HG03175 (cell line): ENCODE results near the gene TNRC6A.
"Not testable (repeated sequence)": the region's sequence is repeated elsewhere in the genome, so short reads cannot be mapped to it uniquely, and the experiment has no call there.

ENCODE experiments used
- ATAC-seq: cut with Tn5 transposase; IDR thresholded peaks from one replicate; pipeline ENCODE4 v1.9.1; 2021; ENCODE audit warnings: mild to moderate bottlenecking, moderate library complexity; ENCODE audit not compliant: unreplicated experiment

Gene TNRC6A

DNA sequence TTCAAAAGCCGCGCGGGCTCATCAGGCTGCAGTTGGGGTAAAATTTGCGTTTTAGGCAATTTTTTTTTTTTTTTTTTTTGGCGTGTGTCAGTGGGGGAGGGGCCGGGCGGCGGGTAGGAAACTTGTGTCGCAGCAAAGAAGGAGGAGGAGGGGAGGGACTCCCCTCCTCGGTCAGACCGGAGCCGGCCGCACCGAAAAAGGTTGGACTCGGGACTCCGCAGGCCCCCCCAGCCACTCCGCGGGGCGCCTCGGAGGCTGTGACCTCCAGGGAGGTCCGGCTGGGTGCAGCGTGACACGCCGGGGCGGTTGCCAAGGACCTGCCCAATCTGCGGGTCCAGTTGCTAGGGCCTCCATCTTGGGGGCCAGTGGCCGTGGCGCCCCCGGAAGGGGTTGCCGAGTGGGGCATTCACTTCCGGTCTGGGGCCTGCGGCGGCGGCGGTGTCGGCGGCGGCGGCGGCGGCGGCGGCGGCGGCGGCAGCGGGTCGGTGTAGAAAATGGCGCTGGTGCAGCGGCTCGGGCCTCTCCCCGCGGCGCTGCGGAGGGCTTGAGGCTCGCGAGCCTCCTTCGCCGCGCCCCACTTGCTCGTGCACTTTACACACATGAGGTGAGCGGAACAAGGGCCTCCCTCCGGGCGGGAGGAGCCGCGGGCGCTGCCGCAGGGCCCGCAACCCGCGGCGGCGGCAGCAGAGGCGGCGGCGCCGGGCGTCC is at the start of gene TNRC6A:
TSS of gene TNRC6A (plus strand) at position 409 of the 708 bp plus-strand sequence. CDS start at position 600, 191 bp downstream.
- peak; percentile 96 for ATAC-seq

DNA sequence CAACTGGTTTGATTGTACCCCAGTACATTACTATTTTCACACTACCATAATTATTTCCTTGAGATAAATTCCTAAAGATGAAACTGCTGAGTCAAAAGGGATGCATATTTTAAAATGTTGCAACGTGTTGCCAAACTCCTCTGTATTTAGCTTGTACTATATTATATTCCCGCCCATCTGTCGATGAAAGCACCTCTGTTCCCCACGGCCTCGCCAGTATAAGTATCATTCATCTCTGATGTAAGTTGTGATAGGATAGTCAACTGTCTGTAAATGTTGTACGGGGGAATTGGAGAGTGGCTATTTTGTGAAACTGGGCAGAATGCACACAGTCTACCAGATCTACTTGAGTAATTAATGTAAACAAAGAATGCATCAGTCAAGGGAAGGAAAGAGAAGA is 47.7 kb upstream of the TNRC6A start:
- ATAC-seq, result no peak

DNA sequence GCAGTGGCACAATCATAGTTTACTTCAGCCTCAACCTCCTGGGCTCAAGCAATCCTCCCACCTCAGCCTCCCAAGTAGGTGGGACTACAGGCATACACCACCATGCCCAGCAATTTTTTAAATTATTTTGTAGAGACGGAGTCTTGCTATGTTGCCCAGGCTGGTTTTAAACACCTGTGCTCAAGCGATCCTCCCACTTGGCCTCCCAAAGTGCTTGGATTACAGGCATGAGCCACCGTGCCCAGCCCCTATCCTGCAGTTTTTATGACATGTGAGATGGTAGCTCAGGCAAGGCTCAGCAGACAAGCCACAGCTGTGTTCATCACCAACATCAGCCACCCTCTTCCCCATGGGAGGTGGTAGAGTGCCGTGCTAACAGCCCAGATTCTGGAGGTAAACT is 46.2 kb upstream of the TNRC6A start:
- ATAC-seq, result no peak

DNA sequence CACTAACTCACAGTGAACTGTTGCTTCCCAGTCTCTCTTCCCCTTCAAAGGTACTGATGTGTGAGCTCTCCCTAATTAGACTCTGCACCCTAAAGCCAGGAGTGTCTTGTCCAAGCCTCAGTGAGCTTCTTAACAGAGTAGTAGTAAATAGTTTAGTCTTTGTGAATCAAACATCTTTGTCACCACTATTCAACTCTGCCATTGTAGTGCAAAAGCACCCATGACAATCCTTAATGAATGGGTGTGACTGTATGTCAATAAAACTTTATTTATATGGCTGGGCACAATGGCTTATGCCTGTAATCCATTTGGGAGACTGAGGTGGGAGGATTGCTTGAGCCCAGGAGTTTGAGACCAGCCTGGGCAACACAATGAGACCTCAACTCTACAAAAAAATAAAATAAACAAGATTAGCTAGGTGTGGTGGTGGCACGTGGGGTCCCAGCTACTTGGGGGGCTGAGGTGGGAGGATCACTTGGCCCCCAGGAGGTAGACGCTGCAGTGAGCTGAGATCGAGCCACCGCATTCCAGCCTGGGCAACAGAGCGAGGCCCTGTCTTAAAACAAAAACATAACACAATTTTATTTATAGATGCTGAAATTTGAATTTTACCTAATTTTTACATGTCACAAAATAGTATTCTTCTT is 45.5 kb upstream of the TNRC6A start:
- no peak for ATAC-seq

DNA sequence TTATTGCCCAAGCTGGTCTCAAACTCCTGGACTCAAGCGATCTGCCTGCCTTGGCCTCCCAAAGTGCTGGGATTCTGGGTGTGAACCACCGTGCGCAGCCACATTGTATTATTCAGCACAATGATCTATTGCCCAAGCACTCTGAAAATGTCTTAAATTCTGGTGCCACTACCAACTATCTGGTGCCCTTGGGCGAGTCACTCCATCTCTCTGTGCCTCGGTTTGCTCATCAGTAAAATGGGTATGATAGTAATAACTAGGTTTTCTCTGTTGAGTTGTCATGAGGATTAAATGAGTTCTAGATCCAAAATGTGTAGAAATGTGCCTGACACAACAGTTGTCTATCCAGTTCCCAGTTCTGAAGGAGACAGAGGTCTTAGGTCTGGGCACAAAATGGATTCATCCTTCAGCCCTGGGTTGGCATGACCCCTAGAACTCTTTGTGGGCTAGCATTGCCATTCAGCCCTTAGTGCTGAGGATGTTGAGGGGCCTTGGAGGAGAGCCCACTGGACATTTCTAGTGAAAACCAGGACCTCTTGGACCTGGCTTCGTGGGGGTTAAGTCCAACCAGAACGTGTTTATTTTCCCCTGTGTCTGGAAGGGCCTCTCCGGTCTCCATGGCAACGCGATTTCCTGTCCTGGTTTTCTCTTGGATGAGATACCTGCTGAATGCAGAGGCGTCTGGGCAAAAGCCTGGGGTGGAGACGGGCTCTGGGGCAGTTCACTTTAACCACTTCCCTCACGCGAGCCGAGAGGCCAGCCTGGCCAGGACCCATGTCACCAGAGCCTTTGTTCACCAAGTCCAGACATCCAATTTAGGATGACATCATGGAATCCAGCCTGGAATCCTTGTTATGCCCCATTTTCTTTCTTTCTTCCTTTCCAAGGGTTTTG is 43.7 kb upstream of the TNRC6A start:
- ATAC-seq, result no peak

DNA sequence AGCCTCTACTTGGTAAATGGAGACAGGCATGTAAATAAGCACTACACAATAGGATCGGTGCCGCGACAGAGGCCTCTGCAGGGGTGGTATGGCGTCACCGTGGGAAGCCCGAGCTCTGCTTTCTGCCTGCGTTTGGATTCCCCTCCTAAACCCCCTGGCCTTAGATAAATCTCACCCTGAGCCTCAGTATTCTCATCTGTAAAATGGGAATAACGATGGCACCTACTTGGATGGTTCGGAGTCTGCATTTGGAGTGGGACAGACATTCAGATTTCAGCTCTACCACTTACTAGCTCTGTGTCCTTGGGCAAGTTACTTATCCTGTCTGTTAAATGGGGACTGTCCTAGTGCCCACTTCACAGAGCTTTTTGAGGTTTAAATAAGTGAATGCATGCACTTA is 42.8 kb upstream of the TNRC6A start:
- ATAC-seq, result no peak

DNA sequence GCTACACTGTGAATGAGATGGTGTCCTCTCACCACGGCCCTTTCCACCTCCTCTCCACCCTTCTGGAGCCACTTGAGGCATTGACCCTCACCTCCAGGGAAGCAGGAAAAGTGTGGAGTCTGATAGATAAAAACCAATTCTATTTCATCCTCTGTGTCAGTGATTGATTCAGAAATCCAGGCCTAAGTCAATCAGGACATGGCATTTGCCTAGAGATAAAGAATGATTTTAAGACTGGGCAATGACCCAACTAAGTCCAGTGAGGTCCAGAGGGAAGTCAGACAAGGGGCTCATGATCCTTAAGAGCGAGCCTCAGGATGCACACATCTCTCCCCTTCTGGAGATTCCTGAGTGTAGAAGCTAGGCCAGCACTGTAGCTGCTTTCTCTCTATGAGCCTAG is 41.1 kb upstream of the TNRC6A start:
- ATAC-seq, result no peak

DNA sequence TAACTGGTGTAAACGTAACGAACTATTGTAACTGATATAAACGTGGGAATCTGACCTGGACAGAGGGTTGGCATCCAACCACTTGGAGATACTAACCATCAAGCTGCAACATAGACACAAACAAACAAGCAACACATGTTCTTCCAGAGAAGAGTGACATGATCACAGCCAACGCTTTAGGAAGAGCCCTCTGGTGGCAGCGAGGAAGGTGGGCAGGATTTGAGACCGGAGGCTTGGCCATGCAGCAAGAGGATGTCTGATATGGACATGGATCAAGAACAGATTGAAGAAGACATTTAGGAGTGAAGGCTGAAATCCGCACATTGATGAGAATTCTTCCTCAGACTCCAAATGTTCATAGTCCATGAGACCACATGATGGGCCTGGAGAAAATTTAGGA is 40.3 kb upstream of the TNRC6A start:
- ATAC-seq, result no peak

DNA sequence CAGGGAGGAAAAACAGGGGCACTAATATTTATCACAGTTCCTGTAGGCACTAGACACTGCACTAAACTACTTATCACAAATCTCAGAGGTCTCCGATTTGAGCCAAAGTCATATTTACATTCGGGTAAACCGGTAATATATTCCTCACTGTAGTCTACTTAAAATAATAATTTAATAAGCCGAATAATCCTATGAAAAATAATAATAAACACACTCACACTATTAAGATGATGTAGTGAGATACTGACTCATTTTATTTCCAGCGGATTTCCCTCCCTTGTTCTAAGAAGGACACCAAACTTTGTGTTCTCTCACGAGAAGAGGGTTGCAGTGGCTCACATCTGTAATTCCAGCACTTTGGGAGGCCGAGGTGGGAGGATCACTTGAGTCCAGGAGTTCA is 36.6 kb upstream of the TNRC6A start:
- ATAC-seq, result no peak

DNA sequence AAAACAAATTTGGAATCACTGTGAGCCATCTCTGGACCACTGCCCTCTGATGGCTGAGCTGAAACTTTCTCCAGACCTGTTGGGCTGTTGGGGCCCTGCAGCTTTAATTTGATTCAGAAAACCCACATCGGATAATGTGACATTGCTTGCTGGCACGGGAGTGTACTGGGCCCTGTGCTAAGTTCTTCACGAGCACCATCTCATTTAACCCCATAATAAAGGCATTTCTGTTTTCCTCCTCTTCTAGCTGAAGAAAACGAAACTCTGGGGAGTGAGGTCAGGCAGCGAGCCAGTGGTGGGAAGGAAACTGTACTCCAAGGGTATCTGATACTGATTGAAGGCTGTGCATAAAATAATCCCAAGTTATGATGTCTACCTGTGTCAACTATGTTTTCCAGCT is 34.5 kb upstream of the TNRC6A start:
- no peak for ATAC-seq

DNA sequence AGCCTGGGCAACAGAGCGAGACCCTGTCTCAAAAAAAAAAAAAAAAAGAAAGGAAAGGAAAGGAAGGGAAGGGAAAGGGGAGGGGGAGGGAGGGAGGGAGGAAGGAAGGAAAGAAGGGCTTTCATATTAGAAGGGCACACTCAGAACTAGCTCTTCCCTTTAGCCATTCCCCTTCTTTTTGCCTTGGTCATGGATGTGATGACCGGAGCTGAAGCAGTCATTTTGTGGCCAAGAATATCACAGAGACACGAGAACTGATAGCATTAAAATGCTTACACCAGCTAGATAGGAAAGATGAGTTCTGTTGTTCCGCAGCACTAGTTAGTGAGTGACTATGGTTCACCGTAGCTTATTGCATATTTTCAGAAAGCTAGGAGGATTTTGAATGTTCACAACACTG is 32.8 kb upstream of the TNRC6A start:
- ATAC-seq, result no peak

DNA sequence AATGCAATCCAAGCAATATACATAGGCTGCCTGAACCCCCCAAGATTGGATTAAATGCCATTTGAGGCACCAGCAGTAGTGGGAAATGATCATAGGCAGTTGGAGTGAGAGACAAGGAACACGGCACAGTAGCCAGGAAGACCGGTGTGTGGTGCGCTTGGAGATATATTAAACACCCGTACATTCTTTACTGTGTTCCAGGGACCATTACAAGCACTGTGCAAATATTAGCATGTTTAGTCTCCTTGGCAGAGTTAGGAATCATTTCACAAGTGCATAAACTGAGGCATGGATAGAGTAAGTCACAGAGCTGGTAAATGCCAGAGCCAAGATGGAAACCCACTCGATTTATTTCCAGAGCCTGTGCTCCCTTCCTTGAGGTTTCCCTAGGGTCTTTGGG is 31.1 kb upstream of the TNRC6A start:
- ATAC-seq, result no peak

DNA sequence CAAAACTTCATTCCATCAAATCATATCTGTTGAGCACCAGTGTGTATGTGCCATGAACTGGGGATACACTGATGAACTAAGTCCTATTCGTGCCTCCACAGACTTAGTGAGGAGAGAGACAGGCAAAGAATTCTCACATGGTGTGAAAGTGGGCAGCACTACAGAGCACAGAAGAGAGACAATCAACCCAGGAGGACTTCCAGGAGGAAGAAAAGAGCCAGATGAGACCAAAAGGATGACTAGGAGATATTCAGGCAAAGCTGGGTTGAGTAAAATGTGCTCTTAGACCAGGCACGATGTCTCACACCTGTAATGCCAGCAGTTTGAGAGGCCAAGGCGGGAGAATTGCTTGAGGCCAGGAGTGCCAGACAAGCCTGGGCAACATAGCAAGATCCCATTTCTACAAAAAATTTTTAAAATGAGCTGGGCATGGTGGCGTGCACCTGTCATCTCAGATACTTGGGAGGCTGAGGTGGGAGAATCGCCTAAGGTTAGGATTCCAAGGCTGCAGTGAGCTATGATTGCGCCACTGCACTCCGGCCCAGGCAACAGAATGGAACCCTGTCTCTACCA is 30.2 kb upstream of the TNRC6A start:
- no peak for ATAC-seq

DNA sequence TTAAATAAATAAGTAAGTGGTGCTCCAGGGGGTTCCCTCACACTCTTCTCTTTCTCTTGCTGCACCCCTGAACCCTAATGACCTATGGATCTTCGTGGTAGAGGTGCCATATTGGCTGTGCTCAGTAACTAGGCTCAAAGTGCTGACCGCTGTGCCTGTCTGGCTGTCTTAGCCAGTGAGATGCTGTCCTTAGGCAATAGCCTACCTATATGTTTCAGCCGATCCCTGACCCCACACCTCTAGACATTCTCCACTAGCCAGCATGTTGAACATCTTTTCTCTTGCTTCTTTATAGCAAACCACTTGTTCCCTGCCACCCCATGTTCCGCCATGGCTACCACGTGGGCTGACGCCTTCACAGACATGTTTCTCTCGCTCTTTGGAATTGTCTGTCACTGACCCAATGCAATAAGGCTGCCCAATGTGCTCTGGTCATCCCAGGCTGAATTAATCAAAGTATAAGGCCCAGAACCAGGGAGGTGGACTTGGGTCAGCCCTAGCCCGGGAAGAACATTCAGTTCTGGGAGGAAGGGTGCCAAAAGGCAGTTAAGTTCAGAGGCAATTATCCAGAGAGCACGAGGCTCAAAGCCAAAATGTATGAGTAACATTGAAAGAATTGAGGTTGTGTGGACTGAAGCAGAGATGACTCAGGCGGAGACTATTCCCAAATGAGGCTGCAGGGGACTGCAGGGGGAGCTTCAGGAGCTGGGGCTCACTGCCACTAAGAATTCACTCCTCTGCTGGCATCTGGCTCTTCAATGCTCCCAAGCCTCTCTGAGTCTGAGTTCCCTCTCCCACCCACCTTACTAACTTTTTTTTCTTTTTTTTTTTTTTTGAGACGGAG is 28.7 kb upstream of the TNRC6A start:
- ATAC-seq, result no peak

DNA sequence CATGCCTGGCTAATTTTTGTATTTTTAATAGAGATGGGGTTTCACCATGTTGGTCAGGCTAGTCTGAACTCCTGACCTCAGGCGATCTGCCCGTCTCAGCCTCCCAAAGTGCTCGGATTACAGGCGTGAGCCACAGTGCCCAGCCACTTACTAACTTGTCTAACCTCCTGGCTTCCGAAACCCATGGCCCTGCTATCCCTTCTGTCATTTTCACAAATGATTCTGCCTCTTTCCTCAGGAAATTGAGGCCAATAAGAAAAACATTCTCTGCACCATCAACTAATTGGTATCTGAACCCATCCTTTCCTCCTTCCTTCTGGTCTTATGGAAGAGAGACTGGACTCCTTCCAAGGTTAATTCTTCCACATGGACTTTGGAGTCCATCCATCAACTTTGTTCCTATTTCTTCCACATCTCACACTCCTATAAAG is 27.9 kb upstream of the TNRC6A start:
- ATAC-seq, result no peak

DNA sequence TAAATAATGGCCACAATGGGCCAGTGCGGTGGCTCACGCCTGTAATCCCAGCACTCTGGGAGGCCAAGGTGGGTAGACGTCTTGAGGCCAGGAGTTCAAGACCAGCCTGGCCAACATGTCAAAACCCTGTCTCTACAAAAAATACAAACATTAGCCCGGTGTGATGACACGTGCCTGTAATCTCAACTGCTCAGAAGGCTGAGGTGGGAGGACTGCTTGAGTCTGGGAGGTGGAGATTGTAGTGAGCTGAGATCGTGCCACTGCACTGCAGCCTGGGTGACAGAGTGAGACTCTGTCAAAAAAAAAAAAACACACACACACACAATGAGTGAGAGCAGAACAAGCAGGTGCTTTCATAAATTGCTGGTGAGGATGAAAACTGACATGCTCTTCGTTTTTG is 21.7 kb upstream of the TNRC6A start:
- ATAC-seq, result not testable (repeated sequence)

DNA sequence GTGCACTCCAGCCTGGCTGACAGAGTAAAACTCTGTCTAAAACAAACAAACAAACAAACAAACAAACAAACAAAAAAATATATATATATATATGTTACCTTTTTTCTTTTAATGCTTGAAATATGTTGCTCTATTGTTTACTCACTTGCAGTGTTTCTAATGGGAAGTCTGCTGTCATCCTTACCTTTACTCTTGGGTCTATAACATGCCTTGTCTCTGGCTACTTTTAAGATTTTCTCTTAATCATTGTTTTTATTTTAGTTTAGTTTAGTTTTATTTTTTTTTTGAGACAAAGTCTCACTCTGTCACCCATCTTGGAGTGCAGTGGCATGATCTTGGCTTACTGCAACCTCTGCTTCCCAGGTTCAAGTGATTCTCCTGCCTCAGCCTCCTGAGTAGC is 16.1 kb upstream of the TNRC6A start:
- no peak for ATAC-seq

DNA sequence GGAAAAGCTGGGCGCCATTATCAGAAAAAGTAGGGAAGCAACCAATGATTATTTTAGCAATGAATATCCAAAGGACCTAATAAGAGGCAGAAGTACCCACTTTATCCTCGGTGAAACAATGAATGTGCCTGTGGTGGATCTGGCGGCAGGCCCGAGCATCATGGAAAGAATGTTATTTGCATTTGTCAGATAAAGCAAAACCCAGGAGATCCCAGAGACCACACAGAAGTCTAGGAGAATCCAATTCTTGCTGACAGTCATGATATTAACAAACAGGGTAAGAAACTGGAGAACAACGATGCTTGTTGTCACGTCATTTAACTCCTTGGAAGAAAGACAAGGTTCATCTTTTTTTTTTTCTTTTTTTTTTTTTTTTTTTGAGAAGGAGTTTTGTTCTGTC is 12.0 kb upstream of the TNRC6A start:
- no peak for ATAC-seq

DNA sequence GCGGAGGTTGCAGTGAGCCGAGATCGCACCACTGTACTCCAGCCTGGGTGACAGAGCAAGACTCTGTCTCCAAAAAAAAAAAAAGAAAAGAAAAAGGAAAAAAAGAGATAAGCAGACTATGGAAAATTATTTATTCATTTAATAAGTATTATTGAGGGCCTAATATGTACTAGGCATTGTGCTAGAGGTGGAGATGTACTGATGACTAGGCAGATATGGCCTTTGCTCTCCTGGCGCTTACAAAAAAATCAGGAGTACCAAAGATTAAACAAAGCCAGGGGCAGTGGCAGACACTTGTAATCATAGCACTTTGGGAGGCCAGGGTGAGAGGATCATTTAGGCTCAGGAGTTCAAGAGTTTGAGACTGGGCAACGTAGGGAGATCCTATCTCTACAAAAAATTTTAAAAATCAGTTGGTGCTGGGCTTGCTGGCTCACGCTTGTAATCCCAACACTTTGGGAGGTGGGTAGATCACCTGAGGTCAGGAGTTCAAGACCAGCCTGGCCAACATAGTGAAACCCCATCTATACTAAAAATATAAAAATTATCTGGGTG is 10.4 kb upstream of the TNRC6A start:
- ATAC-seq, result no peak

DNA sequence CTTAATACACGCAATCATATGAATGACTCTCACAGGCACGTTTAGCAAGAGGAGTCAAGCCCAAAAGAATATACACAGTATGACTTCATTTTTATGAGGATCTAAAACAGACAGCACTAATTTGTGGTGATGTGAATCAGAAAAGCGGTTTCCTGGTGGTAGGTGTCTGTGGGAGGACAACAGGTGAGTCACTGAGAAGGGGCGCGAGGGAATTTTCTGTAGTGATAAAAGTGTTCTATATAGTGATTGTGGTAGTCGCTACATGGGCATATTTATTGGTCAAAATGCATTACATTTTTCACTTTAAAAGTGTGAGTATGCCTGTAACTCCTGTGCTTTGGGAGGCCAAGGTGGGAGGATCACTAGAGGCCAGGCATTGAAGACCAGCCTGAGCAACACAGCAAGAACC is 7.6 kb upstream of the TNRC6A start:
- ATAC-seq, result no peak
